Measurements from ENCODE around the gene ETV4.
A peak's percentile ranks its signal among the peaks of the same experiment; 100 is the strongest.
"Not testable (repeated sequence)": the region's sequence is repeated elsewhere in the genome, so short reads cannot be mapped to it uniquely, and the experiment has no call there.

The ETV4 gene

DNA sequence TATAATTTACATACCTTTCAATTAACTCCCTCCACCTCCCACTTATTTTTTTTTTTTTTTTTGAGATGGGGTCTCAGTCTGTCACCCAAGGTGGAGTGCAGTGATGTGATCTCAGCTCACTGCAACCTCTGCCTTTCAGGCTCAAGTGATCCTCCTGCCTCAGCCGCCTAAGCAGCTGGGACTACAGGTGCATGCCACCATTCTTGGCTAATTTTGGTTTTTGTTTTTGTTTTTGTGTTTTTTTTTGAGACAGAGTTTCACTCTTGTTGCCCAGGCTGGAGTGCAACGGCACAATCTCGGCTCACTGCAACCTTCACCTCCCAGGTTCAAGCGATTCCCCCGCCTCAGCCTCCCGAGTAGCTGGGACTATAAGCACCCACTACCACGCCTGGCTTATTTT lies 36.7 kb downstream of the ETV4 start:
- DNase-seq, result not testable (repeated sequence)

DNA sequence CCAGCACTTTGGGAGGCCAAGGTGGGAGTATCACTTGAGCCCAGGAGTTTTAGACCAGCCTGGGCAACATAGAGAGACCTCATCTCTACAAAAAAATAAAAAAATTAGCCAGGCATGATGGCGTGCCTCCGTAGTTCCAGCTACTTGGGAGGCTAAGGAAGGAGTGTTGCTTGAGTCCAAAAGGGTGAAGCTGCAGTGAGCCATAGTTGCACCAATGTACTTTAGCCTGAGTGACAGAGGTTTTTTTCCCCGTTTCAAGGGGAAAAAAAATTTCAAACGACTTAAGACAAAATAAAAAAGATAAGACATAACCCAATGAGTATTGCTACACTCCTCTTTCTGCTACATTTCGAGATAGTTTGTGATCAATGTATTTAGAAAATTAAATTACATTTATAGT lies 55.5 kb downstream of the ETV4 start:
- DNase-seq, result no peak

GRCh38 chr17:43483674-43484551 lies 62.2 kb downstream of the ETV4 start, which contains the start of gene DHX8:
Gene DHX8 (plus strand): TSS chr17:43483975. CDS start chr17:43484038, 63 bp downstream.
- peak; percentile 97 for DNase-seq

DNA sequence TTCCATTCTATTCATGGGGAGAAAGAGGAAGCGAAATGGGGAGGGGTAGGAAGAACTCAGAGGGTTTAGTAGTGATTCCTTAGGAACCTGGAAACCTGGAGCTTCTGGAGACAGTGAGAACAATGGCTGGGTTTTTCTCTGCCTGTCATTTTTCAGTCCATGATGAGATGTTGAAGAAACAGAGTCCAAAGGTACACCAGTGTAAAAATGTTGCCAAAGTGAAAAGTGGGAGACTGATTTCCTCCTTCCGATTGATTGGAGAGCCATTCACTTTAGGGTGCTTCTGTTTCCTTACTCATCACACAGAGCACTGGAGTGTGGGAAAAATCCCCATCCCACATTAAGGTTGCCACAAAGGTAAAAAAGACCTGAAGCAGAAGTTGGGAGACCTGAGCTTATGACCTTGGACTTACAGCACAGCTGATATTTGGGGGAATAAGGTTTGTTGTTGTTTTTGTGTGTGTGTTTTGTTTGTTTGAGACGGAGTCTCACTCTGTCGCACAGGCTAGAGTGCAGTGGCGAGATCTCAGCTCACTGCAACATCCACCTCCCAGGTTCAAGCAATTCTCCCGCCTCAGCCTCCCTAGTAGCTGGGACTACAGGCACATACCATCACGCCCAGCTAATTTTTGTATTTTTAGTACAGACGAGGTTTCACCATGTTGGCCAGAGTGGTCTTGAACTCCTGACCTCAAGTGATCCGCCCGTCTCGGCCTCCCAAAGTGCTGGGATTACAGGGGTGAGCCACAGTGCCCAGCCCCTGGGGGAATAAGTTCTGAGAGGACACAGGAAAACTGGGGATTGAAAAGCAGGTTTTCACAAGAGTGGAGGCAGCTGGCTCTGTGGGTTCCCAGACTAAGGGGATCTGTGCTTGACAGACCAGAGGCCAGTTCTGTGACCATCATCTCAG lies 63.8 kb downstream of the ETV4 start:
- no peak for DNase-seq

GRCh38 chr17:43479948-43480347 lies 66.2 kb downstream of the ETV4 start:
- DNase-seq, result no peak

All from effector CD8-positive, alpha-beta T cell (primary cell).